Mesenchymal stem cell (in vitro differentiated cells and primary cell): ENCODE measurements around the gene DRC3.
A peak's percentile ranks its signal among the peaks of the same experiment; 100 is the strongest.

Source experiments
- DNase-seq: peaks from one replicate; pipeline ENCODE4 v3.0.0-alpha.2; 2013
- H2AFZ ChIP-seq: one replicate; pipeline ENCODE4 v1.6.1; 2013; ENCODE audit warnings: low read depth, mild to moderate bottlenecking, control low read depth, inconsistent platforms, low read length, moderate library complexity
- H2AK5ac ChIP-seq: 2 replicates; pipeline ENCODE4 v1.6.1; 2013; ENCODE audit warnings: low read length, moderate library complexity, mild to moderate bottlenecking, inconsistent platforms; ENCODE audit not compliant: severe bottlenecking
- H2BK120ac ChIP-seq: one replicate; pipeline ENCODE4 v1.6.1; 2013; ENCODE audit warnings: low read depth, mild to moderate bottlenecking, inconsistent platforms, low read length, moderate library complexity
- H2BK12ac ChIP-seq, 2 experiments: one replicate each; pipeline ENCODE4 v1.6.1; 2013; ENCODE audit warnings: inconsistent platforms in 2 of 2, low read length in 2 of 2, mild to moderate bottlenecking in 2 of 2, moderate library complexity in 2 of 2, control low read depth in 1 of 2
- H2BK15ac ChIP-seq: one replicate; pipeline ENCODE4 v1.6.1; 2013; ENCODE audit warnings: mild to moderate bottlenecking, low read depth, inconsistent platforms; ENCODE audit not compliant: poor library complexity, severe bottlenecking
- H2BK5ac ChIP-seq: 2 replicates; pipeline ENCODE4 v1.6.1; 2013; ENCODE audit warnings: low read depth, mild to moderate bottlenecking, low read length, control low read depth, inconsistent platforms; ENCODE audit not compliant: poor library complexity, severe bottlenecking
- H3K14ac ChIP-seq, 2 experiments: one replicate each; pipeline ENCODE4 v1.6.1; 2013; ENCODE audit warnings: inconsistent platforms in 2 of 2, low read length in 2 of 2, control low read depth in 1 of 2, mild to moderate bottlenecking in 1 of 2, moderate library complexity in 1 of 2
- H3K18ac ChIP-seq, 2 experiments: one replicate each; pipeline ENCODE4 v1.6.1; 2013; ENCODE audit warnings: inconsistent platforms in 2 of 2, low read length in 2 of 2, control low read depth in 1 of 2, low read depth in 1 of 2, mild to moderate bottlenecking in 1 of 2
- H3K23ac ChIP-seq, 2 experiments: one replicate each; pipeline ENCODE4 v1.6.1; 2013; ENCODE audit warnings: inconsistent platforms in 2 of 2, low read length in 2 of 2, mild to moderate bottlenecking in 2 of 2, moderate library complexity in 2 of 2, control low read depth in 1 of 2
- H3K27ac ChIP-seq: 2 replicates; pipeline ENCODE4 v1.5.1; 2013; ENCODE audit warnings: mild to moderate bottlenecking, moderate library complexity, low read length, control low read depth, inconsistent platforms; ENCODE audit not compliant: poor library complexity, severe bottlenecking
- H3K27me3 ChIP-seq, 2 experiments: 2 replicates each; pipeline versions ENCODE4 v1.6.1 to v1.7.0; 2013; ENCODE audit warnings: low read length in 2 of 2, mild to moderate bottlenecking in 2 of 2, moderate library complexity in 2 of 2, control low read depth in 1 of 2, inconsistent platforms in 1 of 2; ENCODE audit not compliant: control insufficient read depth in 1 of 2, insufficient read depth in 1 of 2
- H3K36me3 ChIP-seq, 2 experiments: 2 replicates each; pipeline versions ENCODE4 v1.6.1 to v1.7.0; 2013; ENCODE audit warnings: low read length in 2 of 2, control low read depth in 1 of 2, inconsistent platforms in 1 of 2, low read depth in 1 of 2, mild to moderate bottlenecking in 1 of 2; ENCODE audit not compliant: insufficient read depth in 2 of 2, control insufficient read depth in 1 of 2
- H3K4ac ChIP-seq, 2 experiments: one replicate each; pipeline ENCODE4 v1.6.1; 2013; ENCODE audit warnings: inconsistent platforms in 2 of 2, low read length in 2 of 2, mild to moderate bottlenecking in 2 of 2, moderate library complexity in 2 of 2, control low read depth in 1 of 2, low read depth in 1 of 2
- H3K4me1 ChIP-seq: 2 replicates; pipeline ENCODE4 v1.6.1; 2013; ENCODE audit warnings: low read depth, low read length, control low read depth; ENCODE audit not compliant: control insufficient read depth, insufficient read depth
- H3K4me2 ChIP-seq: 2 replicates; pipeline ENCODE4 v1.6.1; 2013; ENCODE audit warnings: low read length, mild to moderate bottlenecking, inconsistent platforms; ENCODE audit not compliant: poor library complexity, severe bottlenecking
- H3K4me3 ChIP-seq, 2 experiments: 2 replicates each; pipeline versions ENCODE4 v1.5.1 to v1.7.0; 2013; ENCODE audit warnings: low read length in 2 of 2, mild to moderate bottlenecking in 2 of 2, control low read depth in 1 of 2, low read depth in 1 of 2; ENCODE audit not compliant: insufficient read depth in 1 of 2
- H3K79me1 ChIP-seq: replicated peaks from 2 replicates; pipeline ENCODE4 v1.6.1; 2013; ENCODE audit warnings: mild to moderate bottlenecking, control low read depth, low read length, inconsistent platforms; ENCODE audit not compliant: poor library complexity, severe bottlenecking
- H3K9ac ChIP-seq: 2 replicates; pipeline ENCODE4 v1.7.0; 2013; ENCODE audit warnings: mild to moderate bottlenecking, low read length, moderate library complexity
- H3K9me3 ChIP-seq: 2 replicates; pipeline ENCODE4 v1.7.0; 2013; ENCODE audit warnings: mild to moderate bottlenecking, low read length; ENCODE audit not compliant: control insufficient read depth
- H4K8ac ChIP-seq: one replicate; pipeline ENCODE4 v1.6.1; 2013; ENCODE audit warnings: inconsistent platforms, mild to moderate bottlenecking, low read length, moderate library complexity
- H4K91ac ChIP-seq: one replicate; pipeline ENCODE4 v1.6.1; 2013; ENCODE audit warnings: mild to moderate bottlenecking, low read length, inconsistent platforms
- WGBS: methylation state at CpG from one replicate; pipeline ENCODE4 v1.1.7; 2013; ENCODE audit warnings: mixed read lengths; 5-methylcytosine and 5-hydroxymethylcytosine counted together

DRC3 gene

GRCh38 chr17:18035704-18036103 lies 63.0 kb downstream of the DRC3 start:
- peaks cover 14% of the 10 kb centered on the region for H3K4me1 ChIP-seq
- no peak overlapping the region for H2BK120ac ChIP-seq
- 92% methylated on average over 2 of the region's 2 CpGs for WGBS
- no peaks in the 10 kb centered on the region for H3K27me3 ChIP-seq
- no peak overlapping the region for H3K9ac ChIP-seq
- no peak for DNase-seq
- no peak overlapping the region for H2BK5ac ChIP-seq
- no peaks in the 10 kb centered on the region for H3K9me3 ChIP-seq
- H2BK12ac ChIP-seq = no peak overlapping the region
- H3K4me2 ChIP-seq = no peak overlapping the region
- no peak overlapping the region for H4K91ac ChIP-seq
- H3K27ac ChIP-seq = no peak overlapping the region
- no peak overlapping the region for H3K4ac ChIP-seq
- no peak overlapping the region for H2AFZ ChIP-seq
- H3K23ac ChIP-seq = no peak overlapping the region
- no peak overlapping the region for H2AK5ac ChIP-seq
- H3K18ac ChIP-seq = no peak overlapping the region
- H3K4me3 ChIP-seq = no peak overlapping the region
- H2BK15ac ChIP-seq = no peak overlapping the region
- H3K79me1 ChIP-seq = peaks cover 38% of the 10 kb centered on the region
- no peaks in the 10 kb centered on the region for H3K36me3 ChIP-seq
- H3K14ac ChIP-seq = no peak overlapping the region
- no peak overlapping the region for H4K8ac ChIP-seq

GRCh38 chr17:18037486-18037885 lies 64.8 kb downstream of the DRC3 start:
- H2BK12ac ChIP-seq = no peak overlapping the region
- no peak overlapping the region for H4K8ac ChIP-seq
- H3K18ac ChIP-seq = no peak overlapping the region
- H3K36me3 ChIP-seq = no peaks in the 10 kb centered on the region
- H3K14ac ChIP-seq = no peak overlapping the region
- no peak for DNase-seq
- H3K4ac ChIP-seq = no peak overlapping the region
- H4K91ac ChIP-seq = no peak overlapping the region
- no peak overlapping the region for H3K4me2 ChIP-seq
- H3K27me3 ChIP-seq = no peaks in the 10 kb centered on the region
- no peak overlapping the region for H3K27ac ChIP-seq
- peak overlapping the region in 1 of 2 experiments; percentile 93 for H3K4me3 ChIP-seq
- H3K9me3 ChIP-seq = no peaks in the 10 kb centered on the region
- WGBS = 95% methylated on average over 5 of the region's 6 CpGs
- peaks cover 18% of the 10 kb centered on the region for H3K4me1 ChIP-seq
- peak overlapping the region; percentile 91 for H3K9ac ChIP-seq
- no peak overlapping the region for H2BK120ac ChIP-seq
- H3K23ac ChIP-seq = no peak overlapping the region
- no peak overlapping the region for H2AK5ac ChIP-seq
- H3K79me1 ChIP-seq = peaks cover 45% of the 10 kb centered on the region
- H2AFZ ChIP-seq = no peak overlapping the region
- no peak overlapping the region for H2BK5ac ChIP-seq
- H2BK15ac ChIP-seq = no peak overlapping the region

DNA sequence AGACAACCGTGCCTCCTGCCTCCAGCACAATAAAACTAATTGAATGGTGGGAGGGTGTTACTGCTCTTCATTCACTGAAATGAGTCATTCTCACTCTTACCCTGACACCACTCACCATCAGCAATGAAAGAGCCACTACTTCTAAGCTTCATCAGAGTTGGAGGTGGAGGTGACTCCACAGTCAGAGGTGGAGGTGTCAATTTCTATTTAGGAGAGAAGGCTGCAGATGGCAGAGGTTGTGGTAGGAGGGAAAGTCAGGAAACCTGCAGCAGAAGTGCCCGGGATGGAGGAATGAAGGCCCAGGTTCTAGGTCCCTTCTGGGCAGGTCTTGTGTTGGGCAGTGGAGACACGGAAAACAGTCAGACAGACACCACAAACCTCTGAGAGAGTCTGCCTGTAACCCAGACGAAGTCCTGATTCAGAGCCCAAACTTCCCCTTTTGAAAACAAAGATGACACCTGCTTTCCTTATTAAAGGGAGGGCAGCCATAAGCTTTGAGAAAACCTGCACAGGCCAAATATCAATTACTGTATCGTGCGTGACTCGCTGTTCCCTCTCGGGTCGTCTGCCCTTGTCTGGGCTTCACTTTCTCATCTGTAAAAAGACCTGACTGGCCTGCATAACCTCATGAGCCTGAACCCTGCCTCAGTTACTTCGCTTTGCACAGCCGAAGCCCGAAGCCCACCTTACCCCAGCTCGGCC lies 65.6 kb downstream of the DRC3 start:
- H3K14ac ChIP-seq = no peak overlapping the region
- no peaks in the 10 kb centered on the region for H3K27me3 ChIP-seq
- peak overlapping the region; percentile 54 for H2BK15ac ChIP-seq
- H2BK5ac ChIP-seq = no peak overlapping the region
- H4K91ac ChIP-seq = peak overlapping the region; percentile 54
- H3K9me3 ChIP-seq = no peaks in the 10 kb centered on the region
- peak overlapping the region in 1 of 2 experiments; percentile 40 for H3K4ac ChIP-seq
- peak overlapping the region; percentile 92 to 93 for H3K4me3 ChIP-seq
- H2AK5ac ChIP-seq = no peak overlapping the region
- H3K18ac ChIP-seq = no peak overlapping the region
- no peaks in the 10 kb centered on the region for H3K36me3 ChIP-seq
- peaks cover 48% of the 10 kb centered on the region for H3K79me1 ChIP-seq
- no peak overlapping the region for H2BK120ac ChIP-seq
- no peak overlapping the region for H3K23ac ChIP-seq
- peaks cover 16% of the 10 kb centered on the region for H3K4me1 ChIP-seq
- 2% methylated on average over 11 of the region's 13 CpGs for WGBS
- peak overlapping the region; percentile 89 for H2AFZ ChIP-seq
- H3K27ac ChIP-seq = no peak overlapping the region
- DNase-seq = peak; percentile 11
- H3K4me2 ChIP-seq = peak overlapping the region; percentile 66
- peak overlapping the region; percentile 78 for H4K8ac ChIP-seq
- H3K9ac ChIP-seq = peak overlapping the region; percentile 91
- H2BK12ac ChIP-seq = no peak overlapping the region

- Histone ChIP-seq H2BK12ac (peak within 1 kb of the TSS in 1 of 2 experiments; percentile 58), H3K4ac (peak within 1 kb of the TSS; percentile 48 to 62), H3K4me2 (peak within 1 kb of the TSS; percentile 67), H2BK120ac (peak within 1 kb of the TSS; percentile 24), H3K79me1 (peaks cover 49% of the 10 kb centered on the region), H2BK5ac (no peak within 1 kb of the TSS), H4K91ac (peak within 1 kb of the TSS; percentile 70), H3K14ac (peak within 1 kb of the TSS in 1 of 2 experiments; percentile 51), H3K18ac (peak within 1 kb of the TSS; percentile 56 to 82), H3K9ac (peak within 1 kb of the TSS; percentile 92), H3K36me3 (peaks cover 0 to 1% of the 10 kb centered on the region in 2 experiments), H2BK15ac (peak within 1 kb of the TSS; percentile 54), H3K27ac (peak within 1 kb of the TSS; percentile 57), H3K23ac (peak within 1 kb of the TSS; percentile 68 to 79), H3K27me3 (no peaks in the 10 kb centered on the region), H4K8ac (peak within 1 kb of the TSS; percentile 78), H3K4me3 (peak within 1 kb of the TSS; percentile 92 to 93), H2AFZ (peak within 1 kb of the TSS; percentile 89), H3K4me1 (peaks cover 16% of the 10 kb centered on the region), H3K9me3 (no peaks in the 10 kb centered on the region), H2AK5ac (no peak within 1 kb of the TSS)
- peak; percentile 99 for DNase-seq
- WGBS = under 1% methylated on average over 49 of the region's 67 CpGs
Observed at GRCh38 chr17:18038861-18039534, 66.3 kb downstream of the DRC3 start, which contains the start of the genes ATPAF2 and GID4. Gene ATPAF2, minus strand, starts transcription at chr17:18039168. Its CDS starts 155 bp downstream, at chr17:18039013. Gene GID4, plus strand, starts transcription at chr17:18039408. Its CDS starts 57 bp downstream, at chr17:18039465.
